OCI-LY1 (cell line): ENCODE results near the gene CUX1.

Experiments used
- H2AFZ ChIP-seq: fragments of 200-600 bp; sonication (generic), shearing (Covaris generic); 2 replicates; pipeline ENCODE4 v1.6.0; 2014; ENCODE audit warnings: antibody characterized with exemption, mild to moderate bottlenecking, low read length
- H3F3A ChIP-seq: fragments of 200-600 bp; sonication (generic), shearing (Covaris generic); 2 replicates; pipeline ENCODE4 v1.6.0; 2014; ENCODE audit warnings: mild to moderate bottlenecking, antibody characterized with exemption, low read length, moderate library complexity; ENCODE audit not compliant: insufficient read depth
- H3K27ac ChIP-seq: fragments of 200-600 bp; sonication (generic); 2 replicates; pipeline ENCODE4 v1.5.1; 2014; ENCODE audit warnings: low read length, mixed run types, mild to moderate bottlenecking, low read depth; ENCODE audit not compliant: poor library complexity, severe bottlenecking
- H3K27me3 ChIP-seq: fragments of 200-600 bp; sonication (generic); 2 replicates; pipeline ENCODE4 v1.6.0; 2014; ENCODE audit warnings: antibody characterized with exemption, mild to moderate bottlenecking, low read length, moderate library complexity; ENCODE audit not compliant: insufficient read depth
- H3K36me3 ChIP-seq: fragments of 200-600 bp; sonication (generic); 2 replicates; pipeline ENCODE4 v1.6.1; 2014; ENCODE audit warnings: mild to moderate bottlenecking, antibody characterized with exemption, low read length, moderate library complexity, mixed read lengths; ENCODE audit not compliant: insufficient read depth
- H3K4me1 ChIP-seq: fragments of 200-600 bp; sonication (generic); 2 replicates; pipeline ENCODE4 v1.5.1; 2014; ENCODE audit warnings: mild to moderate bottlenecking, low read length, moderate library complexity; ENCODE audit not compliant: insufficient read depth, severe bottlenecking
- H3K4me2 ChIP-seq: fragments of 200-600 bp; sonication (generic), shearing (Covaris generic); 2 replicates; pipeline ENCODE4 v1.6.1; 2014; ENCODE audit warnings: low read length
- H3K4me3 ChIP-seq: fragments of 200-600 bp; sonication (generic); 2 replicates; pipeline ENCODE4 v1.5.1; 2014; ENCODE audit warnings: low read length, low read depth, mild to moderate bottlenecking, mixed read lengths; ENCODE audit not compliant: poor library complexity, severe bottlenecking
- H3K79me2 ChIP-seq: fragments of 200-600 bp; shearing (Covaris generic); 2 replicates; pipeline ENCODE4 v1.6.1; 2016; ENCODE audit warnings: mixed run types, low read length, mixed read lengths; ENCODE audit not compliant: insufficient read depth
- H3K9ac ChIP-seq: fragments of 200-600 bp; sonication (generic), shearing (Covaris generic); 2 replicates; pipeline ENCODE4 v1.6.1; 2014; ENCODE audit warnings: mild to moderate bottlenecking, low read length, mixed read lengths
- H3K9me2 ChIP-seq: fragments of 200-600 bp; sonication (generic), shearing (Covaris generic); 2 replicates; pipeline ENCODE4 v1.6.1; 2014; ENCODE audit warnings: low read depth, mild to moderate bottlenecking, low read length, mixed read lengths
- H3K9me3 ChIP-seq: fragments of 200-600 bp; shearing (Covaris generic); 2 replicates; pipeline ENCODE4 v1.6.1; 2014; ENCODE audit warnings: low read length, mixed read lengths
- H4K20me1 ChIP-seq: fragments of 200-600 bp; sonication (generic), shearing (Covaris generic); 2 replicates; pipeline ENCODE4 v1.6.0; 2016; ENCODE audit warnings: mild to moderate bottlenecking, low read length; ENCODE audit not compliant: insufficient read depth
- CTCF ChIP-seq: fragments of 200-600 bp; sonication (generic), shearing (Covaris generic); IDR thresholded peaks from 2 replicates; pipeline ENCODE4 v1.5.1; 2017; ENCODE audit warnings: mild to moderate bottlenecking, antibody characterized with exemption, low read length, moderate library complexity, mixed read lengths
- EZH2 ChIP-seq: fragments of 200-600 bp; sonication (generic), shearing (Covaris generic); IDR thresholded peaks from 2 replicates; pipeline ENCODE4 v1.8.0; 2017; ENCODE audit warnings: borderline replicate concordance, mixed run types, mild to moderate bottlenecking, antibody characterized with exemption, low read length, moderate library complexity, mixed read lengths

The CUX1 gene

GRCh38 chr7:102101926-102102325 is 284.5 kb downstream of the CUX1 start:
- no peaks in the 10 kb centered on the region for H3K79me2 ChIP-seq
- H3K27ac ChIP-seq = no peak overlapping the region
- no peak overlapping the region for H3K9ac ChIP-seq
- H3K4me3 ChIP-seq = no peak overlapping the region
- no peaks in the 10 kb centered on the region for H3K9me3 ChIP-seq
- no peaks in the 10 kb centered on the region for H4K20me1 ChIP-seq
- H3K9me2 ChIP-seq = no peaks in the 10 kb centered on the region
- H3K36me3 ChIP-seq = peaks cover 94% of the 10 kb centered on the region
- no peaks in the 10 kb centered on the region for H3K4me1 ChIP-seq
- no peaks in the 10 kb centered on the region for H3F3A ChIP-seq
- no peak for TF ChIP-seq EZH2
- TF ChIP-seq CTCF = no peak
- H2AFZ ChIP-seq = no peak overlapping the region
- H3K27me3 ChIP-seq = no peaks in the 10 kb centered on the region
- H3K4me2 ChIP-seq = no peak overlapping the region

- no peaks in the 10 kb centered on the region for H3K27me3 ChIP-seq
- no peaks in the 10 kb centered on the region for H3K79me2 ChIP-seq
- no peak overlapping the region for H3K9ac ChIP-seq
- no peaks in the 10 kb centered on the region for H3F3A ChIP-seq
- H4K20me1 ChIP-seq = no peaks in the 10 kb centered on the region
- no peak for TF ChIP-seq CTCF
- TF ChIP-seq EZH2 = no peak
- no peak overlapping the region for H2AFZ ChIP-seq
- H3K27ac ChIP-seq = no peak overlapping the region
- H3K4me3 ChIP-seq = no peak overlapping the region
- peaks cover 93% of the 10 kb centered on the region for H3K36me3 ChIP-seq
- no peaks in the 10 kb centered on the region for H3K9me2 ChIP-seq
- no peaks in the 10 kb centered on the region for H3K9me3 ChIP-seq
- no peaks in the 10 kb centered on the region for H3K4me1 ChIP-seq
- no peak overlapping the region for H3K4me2 ChIP-seq
Measured at GRCh38 chr7:102103027-102103372, 285.6 kb downstream of the CUX1 start.

GRCh38 chr7:102104245-102104644 is 286.8 kb downstream of the CUX1 start:
- Histone ChIP-seq H3K9me2 (no peaks in the 10 kb centered on the region), H3K36me3 (peaks cover 96% of the 10 kb centered on the region), H3K79me2 (no peaks in the 10 kb centered on the region), H4K20me1 (no peaks in the 10 kb centered on the region), H3K9me3 (no peaks in the 10 kb centered on the region), H3K4me1 (no peaks in the 10 kb centered on the region), H3K27ac (no peak overlapping the region), H2AFZ (no peak overlapping the region), H3K4me3 (no peak overlapping the region), H3K9ac (no peak overlapping the region), H3K27me3 (no peaks in the 10 kb centered on the region), H3K4me2 (no peak overlapping the region), H3F3A (no peaks in the 10 kb centered on the region)
- TF ChIP-seq CTCF (no peak), EZH2 (no peak)
